HG03460 (cell line): ENCODE measurements around the gene RND1.
"Not testable (repeated sequence)": the region's sequence is repeated elsewhere in the genome, so short reads cannot be mapped to it uniquely, and the experiment has no call there.

Experiments used
- ATAC-seq: cut with Tn5 transposase; IDR thresholded peaks from one replicate; pipeline ENCODE4 v1.9.1; 2021; ENCODE audit not compliant: unreplicated experiment

RND1 gene

DNA sequence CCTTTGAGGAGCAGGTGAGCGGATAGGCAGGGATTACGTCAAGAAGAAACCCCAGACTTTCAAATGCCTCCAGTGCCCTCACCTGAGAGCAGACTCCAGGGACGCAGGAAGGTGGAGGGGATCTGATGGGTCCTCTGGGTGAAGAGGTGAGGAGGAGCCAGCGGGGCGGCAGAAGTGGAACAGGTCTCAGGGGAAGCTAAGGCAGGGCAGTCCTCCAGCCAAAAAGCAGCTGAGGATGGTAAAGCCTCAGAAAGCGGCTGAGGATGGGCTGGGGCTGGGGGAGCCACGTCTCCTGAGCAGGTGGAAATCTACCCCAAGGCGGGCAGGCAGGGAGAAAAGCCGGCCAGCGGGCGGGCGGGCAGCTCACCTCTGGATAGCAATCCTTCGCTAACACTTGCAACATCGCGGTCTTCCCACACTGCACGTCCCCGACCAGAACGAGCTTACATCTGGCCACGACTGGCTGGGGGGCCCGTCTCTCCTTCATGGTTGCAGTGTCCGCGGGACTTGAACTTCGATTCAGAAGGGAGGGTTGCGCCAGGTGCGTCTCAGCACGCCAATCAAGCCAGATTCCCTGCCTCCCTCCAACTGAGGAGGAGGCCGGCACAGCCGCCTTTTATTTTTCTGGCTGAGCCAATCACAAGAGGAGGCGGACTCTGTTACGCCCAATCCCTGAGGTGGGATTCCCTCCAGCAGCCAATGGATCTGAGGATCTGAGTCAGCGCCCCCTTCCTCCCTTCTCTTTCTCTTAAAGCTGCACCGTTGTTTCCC, at the start of gene RND1:
RND1 (minus strand) TSS at position 590 of the 771 bp plus-strand sequence; CDS start at position 487, 103 bp downstream.
- peak; percentile 90 for ATAC-seq

DNA sequence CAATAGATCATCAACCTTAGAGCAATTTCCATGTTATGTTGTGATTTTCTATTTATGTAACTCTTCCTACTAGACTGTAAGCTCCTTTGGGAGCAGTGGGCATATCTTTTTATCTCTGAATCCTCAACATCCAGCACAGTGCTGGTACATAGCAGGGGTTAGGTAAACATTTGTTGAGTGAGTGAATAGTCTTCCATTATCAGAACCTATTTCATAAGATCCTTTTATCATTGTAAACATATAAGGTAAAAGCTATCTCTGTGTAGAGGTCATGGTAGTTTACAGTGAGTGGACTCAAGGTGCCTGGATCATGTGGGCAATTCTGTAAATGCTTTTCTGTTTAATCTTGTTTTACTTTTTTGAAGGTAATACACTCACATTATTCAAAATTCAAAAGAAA, 44.5 kb upstream of the RND1 start:
- ATAC-seq = no peak

- ATAC-seq = not testable (repeated sequence)
Observed at GRCh38 chr12:48909698-48910097, 44.0 kb upstream of the RND1 start.

DNA sequence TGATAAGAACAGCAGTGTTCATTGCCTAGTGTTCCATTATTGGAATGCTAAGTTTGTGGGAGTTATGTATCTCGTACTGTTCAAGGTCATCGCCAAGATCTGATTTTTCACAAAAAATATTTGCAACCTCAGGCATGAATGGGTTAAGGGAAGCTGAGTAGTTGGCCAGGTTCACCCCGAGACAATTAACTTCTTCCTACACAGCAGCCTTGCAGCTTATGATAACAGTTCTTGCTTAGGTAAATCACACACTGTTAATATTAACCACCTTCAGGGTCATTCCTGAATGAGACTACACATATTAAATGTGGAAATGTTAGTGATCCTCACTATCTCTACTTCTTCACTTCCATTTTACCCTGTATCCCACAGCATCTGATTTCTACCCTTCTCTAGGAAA, 41.6 kb upstream of the RND1 start:
- ATAC-seq = no peak

DNA sequence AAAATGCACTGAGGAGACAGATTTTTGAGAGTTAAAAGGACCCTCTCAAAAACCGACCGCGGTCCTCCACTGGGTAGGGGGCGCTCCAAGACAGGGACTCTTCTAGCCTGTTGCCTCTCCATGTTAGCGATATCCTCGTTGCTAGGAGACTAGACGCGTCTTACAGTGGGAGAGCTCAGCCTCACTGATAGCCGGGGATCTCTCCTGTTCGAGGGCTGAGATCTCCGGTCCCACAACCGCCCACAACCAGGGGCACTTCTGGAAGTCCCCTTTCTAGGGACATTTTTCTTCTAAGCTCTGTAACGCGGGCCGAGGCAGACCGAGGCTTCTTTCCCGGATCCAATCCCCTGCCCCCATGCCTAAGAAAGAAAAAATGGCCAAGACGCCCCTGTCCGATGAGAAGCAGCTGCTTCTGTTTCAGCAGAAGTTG, 38.3 kb upstream of the RND1 start:
- ATAC-seq = peak; percentile 85

DNA sequence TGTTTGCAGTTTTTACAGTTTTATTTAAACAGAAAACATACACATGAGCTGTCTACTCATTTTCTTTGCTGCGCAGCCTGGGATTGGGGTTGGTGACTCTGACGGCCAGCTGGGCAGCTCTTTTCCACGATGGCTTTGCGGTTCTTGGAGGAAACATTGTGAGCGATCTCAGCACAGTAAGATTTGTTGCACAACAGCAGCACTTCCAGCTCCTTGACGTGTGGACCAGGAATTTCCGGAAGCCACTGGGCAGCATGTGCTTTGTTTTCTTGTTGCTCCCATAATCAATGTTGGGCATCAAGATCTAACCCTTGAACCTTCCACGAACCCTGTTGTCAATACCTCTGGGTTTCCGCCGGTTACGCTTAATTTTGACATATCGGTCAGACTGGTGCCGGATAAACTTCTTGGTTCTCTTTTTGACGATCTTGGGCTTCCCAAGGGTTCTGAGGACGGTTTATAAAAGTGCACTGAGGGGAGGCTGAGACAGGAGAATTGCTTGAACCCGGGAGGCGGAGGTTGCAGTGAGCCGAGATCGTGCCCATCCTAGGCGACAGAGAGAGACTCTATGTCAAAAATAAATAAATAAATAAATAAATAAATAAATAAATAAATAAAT, 37.8 kb upstream of the RND1 start:
- ATAC-seq = no peak

GRCh38 chr12:48901278-48901677, 35.6 kb upstream of the RND1 start:
- ATAC-seq = no peak

DNA sequence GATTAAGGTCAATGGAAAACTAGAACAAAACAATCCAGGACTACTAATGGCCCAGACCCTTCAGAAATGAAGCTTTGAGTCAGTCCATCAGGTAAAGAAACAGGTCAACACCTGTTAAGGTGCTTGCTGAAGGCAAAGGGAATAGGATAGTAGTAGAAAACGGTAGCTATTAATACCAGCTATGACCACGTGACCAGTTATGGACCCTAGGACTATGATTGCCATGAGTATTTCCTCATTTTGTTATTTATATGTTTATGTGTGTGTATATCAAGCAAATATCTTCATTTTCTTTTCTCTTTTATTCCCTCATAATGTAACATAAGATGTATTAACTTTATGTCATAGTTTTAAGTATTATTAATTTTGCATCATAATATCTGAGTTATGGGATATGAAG, 34.0 kb upstream of the RND1 start:
- ATAC-seq = no peak

GRCh38 chr12:48894271-48894670, 28.6 kb upstream of the RND1 start:
- ATAC-seq = no peak

DNA sequence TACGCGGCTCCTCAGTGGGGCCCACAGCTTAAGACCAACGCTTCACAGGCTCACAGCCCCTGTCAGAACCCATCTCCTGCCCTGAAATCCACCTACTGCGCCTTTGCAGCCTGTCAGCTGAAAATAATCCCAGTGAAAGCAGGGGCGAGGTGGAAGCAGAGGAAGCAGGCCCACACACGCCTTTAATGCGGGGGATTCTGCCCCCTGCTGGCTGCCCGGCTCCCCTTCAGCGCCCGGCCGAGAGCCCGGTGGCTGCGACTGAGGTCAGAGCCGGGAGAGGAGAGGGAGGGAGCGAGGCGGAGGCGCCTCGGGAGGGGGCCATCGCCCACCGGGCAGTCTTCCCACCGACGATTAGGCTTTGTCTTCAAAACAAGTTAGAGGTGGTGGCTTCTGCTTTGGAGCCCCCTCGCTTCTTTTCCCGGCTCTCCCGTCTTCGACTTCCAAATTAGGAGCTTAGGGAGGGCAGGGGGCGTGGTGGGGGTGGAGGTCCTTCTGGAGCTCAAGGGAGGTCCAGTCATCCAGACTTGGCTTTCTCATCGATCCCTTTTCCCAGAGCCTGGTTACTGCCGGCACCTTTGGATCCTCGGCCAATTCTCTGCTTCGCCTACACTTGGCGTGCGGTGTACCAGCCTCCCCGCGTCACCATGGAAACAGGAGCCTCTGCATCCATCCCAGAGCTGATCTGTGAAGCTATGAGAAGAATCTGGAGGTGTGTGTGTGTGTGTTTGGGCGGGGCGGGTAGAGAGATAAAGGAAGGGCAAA, 25.2 kb upstream of the RND1 start:
- peak; percentile 62 for ATAC-seq

DNA sequence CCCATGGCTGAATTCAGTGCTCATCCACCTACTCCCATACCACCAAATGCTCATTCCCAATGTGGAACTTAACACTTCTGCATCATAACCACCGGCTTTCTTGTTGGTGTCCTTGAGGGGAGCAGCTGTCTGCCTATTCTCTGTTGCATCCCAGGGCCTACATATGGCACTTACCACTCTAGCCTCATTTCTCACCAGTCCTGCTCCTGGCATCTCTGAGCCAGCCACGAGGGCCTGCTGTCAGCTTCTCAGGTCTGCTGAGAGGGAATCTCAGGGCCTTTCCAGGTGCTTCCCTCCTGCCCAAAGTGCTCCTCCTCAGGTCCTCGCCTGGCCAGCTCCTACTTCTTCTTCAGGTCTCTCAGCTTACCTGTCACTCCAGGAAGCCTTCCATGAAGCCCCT, 24.0 kb upstream of the RND1 start:
- no peak for ATAC-seq

DNA sequence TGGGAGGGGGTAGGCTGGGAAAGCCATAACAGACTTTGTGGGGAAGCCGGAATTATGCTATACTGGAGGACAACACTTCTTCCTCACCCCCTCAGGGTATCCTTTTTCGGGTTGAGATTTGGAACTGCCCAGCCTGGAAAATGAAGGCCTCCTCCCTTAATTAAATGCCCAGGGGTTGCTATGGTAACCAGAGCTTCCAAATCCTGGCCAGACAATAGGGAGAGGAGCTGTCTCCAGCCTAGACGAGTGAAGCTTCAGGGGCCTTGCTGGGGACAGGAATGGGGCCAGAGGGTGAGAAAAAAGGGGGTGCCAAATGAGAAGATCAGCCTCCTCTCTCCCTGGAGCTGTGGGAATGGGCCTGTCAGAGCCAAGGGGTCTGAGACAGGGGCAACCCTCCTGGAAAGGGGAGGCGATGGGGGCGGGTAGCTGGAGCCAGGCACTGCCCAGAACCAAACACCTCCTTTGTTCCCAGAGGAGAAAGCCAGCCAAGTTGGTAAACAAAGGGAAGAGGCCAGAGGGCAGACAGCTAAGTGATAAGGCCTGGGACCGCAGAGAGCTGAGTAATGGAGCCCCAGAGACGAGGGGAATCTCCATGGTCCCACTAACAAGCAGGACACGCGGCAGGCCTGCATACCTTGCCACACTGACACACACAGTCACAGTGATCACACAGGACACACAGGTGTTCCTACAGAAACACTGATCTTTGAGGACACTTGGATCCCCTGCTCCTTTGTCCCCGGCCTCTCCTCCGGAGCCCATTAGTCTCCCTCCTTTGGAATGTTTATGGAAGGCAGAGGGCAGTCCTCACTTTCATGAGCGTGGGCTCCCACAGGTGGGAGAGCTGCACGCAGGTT, 17.9 kb upstream of the RND1 start:
- no peak for ATAC-seq

- ATAC-seq = no peak
Observed at GRCh38 chr12:48882972-48883304, 17.3 kb upstream of the RND1 start.

DNA sequence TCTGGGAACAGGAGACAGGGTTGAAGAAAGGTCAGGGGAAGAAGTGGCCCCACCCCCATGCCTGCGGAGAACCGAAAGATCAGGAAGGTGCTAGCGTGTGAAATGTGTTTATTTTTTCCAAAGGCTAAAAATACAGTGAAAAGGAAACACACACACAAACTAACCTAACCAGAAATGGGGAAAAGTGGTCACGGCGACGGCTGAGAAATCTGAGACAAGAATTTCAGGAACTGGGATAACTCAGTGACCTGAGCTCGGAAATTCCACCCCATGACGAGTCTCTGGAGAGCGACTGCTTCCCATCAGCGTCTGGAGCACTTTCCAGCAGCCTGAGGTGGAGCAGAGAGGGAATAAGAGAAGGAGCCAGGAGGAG, 16.6 kb upstream of the RND1 start:
- ATAC-seq = no peak

DNA sequence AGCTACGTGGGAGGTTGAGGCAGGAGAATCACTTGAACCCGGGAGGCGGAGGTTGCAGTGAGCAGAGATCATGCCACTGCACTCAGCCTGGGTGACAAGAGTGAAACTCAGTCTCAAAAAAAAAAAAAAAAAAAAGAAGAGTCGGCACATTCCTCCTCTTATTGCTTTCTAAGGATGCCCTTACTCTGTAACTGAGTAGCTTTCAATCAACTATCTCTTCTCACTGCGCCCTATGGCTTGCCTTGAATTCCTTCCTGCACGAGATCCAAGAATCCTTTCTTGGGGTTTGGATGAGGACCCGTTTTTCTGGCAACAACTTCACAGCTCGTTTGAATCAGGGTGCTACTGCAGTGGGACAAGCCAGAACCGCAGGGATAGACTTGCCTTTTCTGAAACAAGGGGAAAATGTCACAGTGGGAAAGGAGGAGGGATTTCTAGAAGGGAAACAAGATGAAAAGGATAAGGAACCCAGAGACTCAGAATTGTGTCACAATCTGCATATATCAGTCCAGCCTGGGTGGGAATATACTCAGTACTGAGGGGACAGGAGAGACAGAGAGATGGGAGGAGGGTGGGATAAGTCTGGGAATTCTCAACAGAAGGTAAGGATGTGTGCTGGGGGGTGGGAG, 16.1 kb upstream of the RND1 start:
- no peak for ATAC-seq

DNA sequence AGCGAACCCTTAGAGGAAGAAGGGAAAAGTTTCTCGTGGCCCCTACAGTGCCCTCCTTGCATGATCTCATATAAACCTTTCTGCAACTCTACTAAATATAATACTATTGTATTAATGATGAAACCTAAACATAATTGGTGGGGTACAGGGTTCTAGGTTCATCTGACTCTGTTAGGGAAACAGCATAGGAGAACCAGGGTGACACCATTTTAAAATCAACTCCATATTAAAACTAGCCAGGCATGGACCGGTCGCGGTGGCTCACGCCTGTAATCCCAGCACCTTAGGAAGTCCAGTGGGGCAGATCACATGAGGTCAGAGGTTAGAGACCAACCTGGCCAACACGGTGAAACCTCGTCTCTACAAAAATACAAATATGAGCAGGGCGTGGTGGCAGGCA, 15.0 kb upstream of the RND1 start:
- ATAC-seq = no peak

- no peak for ATAC-seq
Observed at GRCh38 chr12:48878548-48878947, 12.9 kb upstream of the RND1 start.

DNA sequence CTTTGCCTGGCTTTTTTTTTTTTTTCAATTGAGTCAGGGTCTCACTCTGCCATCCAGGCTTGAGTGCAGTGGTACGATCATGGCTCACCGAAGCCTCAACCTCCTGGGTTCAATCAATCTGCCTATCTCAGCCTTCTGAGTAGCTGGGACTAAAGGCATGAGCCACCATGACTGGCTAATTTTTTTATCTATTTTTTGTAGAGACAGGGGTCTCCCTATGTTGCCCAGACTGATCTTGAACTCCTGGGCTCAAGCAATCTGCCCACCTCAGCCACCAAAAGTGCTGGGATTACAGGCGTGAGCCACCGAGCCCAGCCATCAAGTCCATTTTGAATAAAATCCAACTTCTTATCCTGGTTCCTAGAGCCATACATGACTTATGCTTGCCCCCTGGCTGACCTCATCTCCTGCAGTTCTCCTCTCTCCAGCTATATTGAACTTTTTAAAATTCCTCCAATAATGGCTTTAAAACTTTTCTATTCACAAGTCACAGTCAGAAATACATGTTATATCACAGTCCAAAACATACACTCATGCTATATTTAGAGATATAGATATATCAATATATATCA, 10.4 kb upstream of the RND1 start:
- no peak for ATAC-seq

DNA sequence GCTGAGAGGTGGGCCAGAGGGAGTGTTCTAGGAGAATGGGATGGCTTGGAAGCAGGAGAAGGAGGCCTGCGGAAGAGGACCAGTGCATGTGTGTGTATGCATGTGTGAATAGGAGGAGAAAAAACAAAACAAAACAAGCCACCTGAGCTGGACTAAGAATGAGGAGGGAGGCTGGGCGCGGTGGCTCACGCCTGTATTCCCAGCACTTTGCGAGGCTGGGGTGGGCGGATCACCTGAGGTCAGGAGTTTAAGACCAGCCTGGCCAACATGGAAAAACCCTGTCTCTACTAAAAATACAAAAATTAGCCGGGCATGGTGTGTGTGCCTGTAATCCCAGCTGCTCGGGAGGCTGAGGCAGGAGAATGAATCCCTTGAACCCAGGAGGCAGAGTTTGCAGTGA, 7.9 kb upstream of the RND1 start:
- not testable (repeated sequence) for ATAC-seq

DNA sequence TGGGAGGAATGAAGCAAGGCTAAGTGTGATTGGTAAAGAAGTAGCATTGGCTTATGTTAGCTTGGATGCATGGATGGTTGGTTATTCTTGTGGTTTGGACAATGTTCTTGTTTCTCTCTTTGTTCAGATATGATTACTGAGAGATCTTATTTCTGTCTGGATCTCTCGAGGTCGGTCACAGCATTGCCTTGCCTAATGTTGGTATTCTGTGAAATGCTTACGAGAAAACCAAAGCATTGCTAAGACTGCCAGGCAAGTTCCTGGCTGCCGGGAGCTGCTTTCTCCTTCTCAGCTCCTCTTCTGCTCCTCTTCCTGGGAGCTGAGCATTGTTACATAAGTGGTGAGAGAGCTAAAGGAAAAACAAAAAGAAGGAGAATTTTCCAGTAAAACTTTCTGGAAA, 7.4 kb upstream of the RND1 start:
- ATAC-seq = no peak
